ENCODE results near the gene TACC3.

TACC3 gene

GRCh38 chr4:1721003-1721665 lies at the start of gene TACC3, which contains the start of gene TMEM129:
TACC3 (plus strand) TSS chr4:1721521; CDS start chr4:1723422, 1,901 bp downstream.
TMEM129 (minus strand) TSS chr4:1721323; CDS start chr4:1720837, 486 bp downstream.
- Histone ChIP-seq H3K9me3 (no peaks in the 10 kb centered on the region), H3K27ac (peak within 1 kb of the TSS; percentile 98), H3K4me3 (ENCODE audit: low read depth in 1 of 2, low read length in 1 of 2) (peak within 1 kb of the TSS; percentile 82 to 90), H3K36me3 (peaks cover 30% of the 10 kb centered on the region), H3K4me1 (ENCODE audit: control insufficient read depth in 1 of 2, insufficient read depth in 1 of 2, low read depth in 1 of 2, low read length in 1 of 2) (peaks cover 66 to 74% of the 10 kb centered on the region in 2 experiments), H3K27me3 (no peaks in the 10 kb centered on the region)
- TF ChIP-seq, protein P1, sequence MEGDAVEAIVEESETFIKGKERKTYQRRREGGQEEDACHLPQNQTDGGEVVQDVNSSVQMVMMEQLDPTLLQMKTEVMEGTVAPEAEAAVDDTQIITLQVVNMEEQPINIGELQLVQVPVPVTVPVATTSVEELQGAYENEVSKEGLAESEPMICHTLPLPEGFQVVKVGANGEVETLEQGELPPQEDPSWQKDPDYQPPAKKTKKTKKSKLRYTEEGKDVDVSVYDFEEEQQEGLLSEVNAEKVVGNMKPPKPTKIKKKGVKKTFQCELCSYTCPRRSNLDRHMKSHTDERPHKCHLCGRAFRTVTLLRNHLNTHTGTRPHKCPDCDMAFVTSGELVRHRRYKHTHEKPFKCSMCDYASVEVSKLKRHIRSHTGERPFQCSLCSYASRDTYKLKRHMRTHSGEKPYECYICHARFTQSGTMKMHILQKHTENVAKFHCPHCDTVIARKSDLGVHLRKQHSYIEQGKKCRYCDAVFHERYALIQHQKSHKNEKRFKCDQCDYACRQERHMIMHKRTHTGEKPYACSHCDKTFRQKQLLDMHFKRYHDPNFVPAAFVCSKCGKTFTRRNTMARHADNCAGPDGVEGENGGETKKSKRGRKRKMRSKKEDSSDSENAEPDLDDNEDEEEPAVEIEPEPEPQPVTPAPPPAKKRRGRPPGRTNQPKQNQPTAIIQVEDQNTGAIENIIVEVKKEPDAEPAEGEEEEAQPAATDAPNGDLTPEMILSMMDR (IDR thresholded peaks at IDR 0.05): no peak

DNA sequence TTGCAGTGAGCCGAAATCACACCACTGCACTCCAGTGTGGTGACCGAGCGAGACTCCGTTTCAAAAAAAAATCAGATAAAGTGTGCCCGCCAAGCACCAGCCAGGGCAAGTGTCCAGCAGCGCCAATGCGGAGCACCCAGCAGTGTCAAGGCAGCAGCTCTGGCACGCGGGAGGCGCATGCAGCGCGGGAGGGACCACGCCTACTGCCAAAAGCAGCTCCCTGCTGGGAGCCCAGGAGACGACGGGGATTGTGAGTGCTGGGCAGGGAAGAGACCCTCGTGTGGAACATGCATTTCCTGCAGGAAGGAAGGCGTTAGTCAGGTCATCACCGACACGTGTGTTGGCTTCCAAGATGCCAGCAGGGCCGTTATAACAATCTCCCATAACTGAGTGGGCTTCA lies 47.6 kb upstream of the TACC3 start:
- no peaks in the 10 kb centered on the region for H3K4me1 ChIP-seq (ENCODE audit: control insufficient read depth in 1 of 2, insufficient read depth in 1 of 2, low read depth in 1 of 2, low read length in 1 of 2)
- H3K27ac ChIP-seq: no peak overlapping the region
- no peaks in the 10 kb centered on the region for H3K9me3 ChIP-seq
- H3K27me3 ChIP-seq: no peaks in the 10 kb centered on the region
- H3K36me3 ChIP-seq: no peaks in the 10 kb centered on the region
- TF ChIP-seq, protein P1 (IDR thresholded peaks at IDR 0.05): no peak
- no peak overlapping the region for H3K4me3 ChIP-seq (ENCODE audit: low read depth in 1 of 2, low read length in 1 of 2)

DNA sequence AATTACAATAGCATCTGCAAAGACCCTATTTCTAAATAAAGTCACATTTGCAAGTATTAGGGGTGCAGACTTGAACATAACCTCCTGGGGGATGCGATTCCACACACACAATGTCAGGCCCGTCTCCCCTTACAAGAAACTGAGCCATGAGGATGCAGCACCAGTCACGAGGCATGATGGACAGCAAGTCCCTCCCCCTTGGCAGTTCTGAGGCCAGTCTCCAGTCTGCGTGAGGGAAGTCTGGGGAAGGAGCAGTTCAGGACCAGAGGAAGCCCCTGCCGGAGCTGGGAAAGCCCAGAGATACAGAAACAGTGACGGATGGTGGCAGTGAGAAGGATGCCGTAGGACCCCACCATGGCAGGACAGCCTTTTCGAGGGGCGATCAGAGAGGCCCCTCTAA lies 46.6 kb upstream of the TACC3 start:
- Histone ChIP-seq H3K4me1 (ENCODE audit: control insufficient read depth in 1 of 2, insufficient read depth in 1 of 2, low read depth in 1 of 2, low read length in 1 of 2) (no peaks in the 10 kb centered on the region), H3K27me3 (no peaks in the 10 kb centered on the region), H3K27ac (no peak overlapping the region), H3K4me3 (ENCODE audit: low read depth in 1 of 2, low read length in 1 of 2) (no peak overlapping the region), H3K9me3 (no peaks in the 10 kb centered on the region), H3K36me3 (no peaks in the 10 kb centered on the region)
- TF ChIP-seq, protein P1 (IDR thresholded peaks at IDR 0.05): no peak

DNA sequence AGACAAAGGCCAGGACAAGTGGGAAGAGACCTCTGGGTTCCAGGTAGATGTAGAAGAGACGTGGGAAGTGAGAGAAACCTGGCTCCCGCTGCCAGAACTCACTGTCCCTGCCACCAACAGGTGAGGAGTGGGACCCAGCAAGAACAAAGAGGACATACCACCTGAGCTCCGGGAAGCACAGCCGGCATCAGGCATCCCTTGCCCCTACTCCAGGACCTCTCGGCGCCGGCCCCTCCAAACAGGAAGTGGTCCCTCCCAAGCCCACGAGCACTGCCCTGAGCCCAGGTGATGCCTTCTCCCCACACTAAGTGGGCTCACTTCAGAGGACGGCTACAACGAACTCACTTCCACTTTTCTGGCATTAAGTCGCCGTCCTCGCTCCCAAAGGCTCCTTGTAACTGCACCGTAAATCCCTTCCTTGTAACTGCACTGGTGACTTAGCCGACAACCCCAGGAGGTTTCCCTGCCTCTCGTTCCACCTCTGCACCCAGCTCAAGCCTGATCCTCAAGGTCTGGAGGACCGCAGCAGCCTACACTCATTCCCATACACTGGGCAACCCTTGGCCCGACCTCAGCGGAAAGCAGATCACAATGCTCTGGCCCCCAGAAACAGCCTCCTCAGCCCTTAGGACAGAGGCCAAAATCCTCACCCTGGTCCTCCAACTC lies 46.1 kb upstream of the TACC3 start:
- Histone ChIP-seq H3K27ac (no peak overlapping the region), H3K36me3 (no peaks in the 10 kb centered on the region), H3K9me3 (no peaks in the 10 kb centered on the region), H3K4me3 (ENCODE audit: low read depth in 1 of 2, low read length in 1 of 2) (no peak overlapping the region), H3K4me1 (ENCODE audit: control insufficient read depth in 1 of 2, insufficient read depth in 1 of 2, low read depth in 1 of 2, low read length in 1 of 2) (no peaks in the 10 kb centered on the region), H3K27me3 (no peaks in the 10 kb centered on the region)
- TF ChIP-seq, protein P1 (IDR thresholded peaks at IDR 0.05): no peak

DNA sequence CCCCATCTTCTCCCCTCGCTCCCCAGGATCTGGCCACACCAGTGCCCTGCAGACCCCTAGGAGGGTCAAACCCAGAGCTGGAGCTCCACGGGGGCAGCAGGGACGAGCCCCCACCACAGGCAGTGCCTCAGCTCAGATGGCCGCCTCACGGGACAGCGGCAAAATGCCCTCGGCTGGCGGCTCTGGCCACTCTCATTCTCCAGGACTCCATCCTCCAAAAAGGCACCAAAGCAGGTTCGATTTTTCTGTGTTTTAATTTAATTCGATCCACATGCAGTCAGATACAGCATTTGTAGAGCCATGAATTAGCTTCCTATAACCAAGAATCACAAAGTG lies 45.6 kb upstream of the TACC3 start:
- H3K27me3 ChIP-seq: no peaks in the 10 kb centered on the region
- H3K9me3 ChIP-seq: no peaks in the 10 kb centered on the region
- no peaks in the 10 kb centered on the region for H3K36me3 ChIP-seq
- TF ChIP-seq, protein P1 (IDR thresholded peaks at IDR 0.05): no peak
- no peak overlapping the region for H3K4me3 ChIP-seq (ENCODE audit: low read depth in 1 of 2, low read length in 1 of 2)
- H3K4me1 ChIP-seq (ENCODE audit: control insufficient read depth in 1 of 2, insufficient read depth in 1 of 2, low read depth in 1 of 2, low read length in 1 of 2): no peaks in the 10 kb centered on the region
- no peak overlapping the region for H3K27ac ChIP-seq

Measured in neutrophil (primary cell).